PFSK-1 (cell line): ENCODE data around the gene ACP3.

Source experiments
- POLR2AphosphoS5 ChIP-seq: IDR thresholded peaks from 2 replicates; pipeline ENCODE4 v1.6.1; 2012; ENCODE audit warnings: low read depth, mild to moderate bottlenecking, control low read depth, low read length, moderate library complexity
- SIN3A ChIP-seq: IDR thresholded peaks from 2 replicates; pipeline ENCODE4 v1.6.1; 2012; ENCODE audit warnings: mild to moderate bottlenecking, low read length, moderate library complexity, borderline replicate concordance; ENCODE audit not compliant: insufficient read depth

DNA sequence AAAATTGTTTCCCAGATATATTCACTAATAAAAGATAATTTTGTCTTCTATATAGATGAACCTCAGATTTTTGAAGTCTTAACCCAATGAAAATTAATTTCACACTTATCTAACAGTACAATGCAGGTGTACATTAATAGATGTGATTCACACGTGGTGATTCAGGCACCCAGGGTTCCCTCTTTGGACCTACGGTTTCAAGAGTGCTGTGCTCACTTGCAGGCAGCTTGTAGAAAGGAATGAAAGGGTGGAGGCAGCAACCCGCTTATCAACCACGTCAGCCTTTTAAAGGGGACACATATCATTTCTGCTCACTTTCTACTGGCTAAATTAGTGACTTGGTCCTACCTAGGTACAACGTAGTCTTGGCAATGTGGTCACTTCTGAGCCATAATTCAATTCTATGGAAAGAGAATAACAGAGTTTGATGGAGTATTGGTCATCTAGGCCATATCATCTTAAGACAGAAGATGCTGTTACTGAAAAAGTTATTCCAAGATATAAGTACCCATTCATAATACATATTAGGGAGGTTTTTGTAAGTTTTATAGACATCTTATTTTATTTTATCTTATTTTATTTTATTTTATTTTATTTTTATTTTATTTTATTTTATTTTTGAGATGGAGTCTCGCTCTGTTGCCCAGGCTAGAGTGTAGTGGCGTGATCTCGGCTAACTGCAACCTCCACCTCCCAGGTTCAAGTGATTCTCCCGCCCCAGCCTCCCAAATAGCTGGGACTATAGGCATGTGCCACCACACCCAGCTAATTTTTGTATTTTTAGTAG, 37.9 kb downstream of the ACP3 start:
- TF ChIP-seq SIN3A, result no peak
- no peak for TF ChIP-seq POLR2AphosphoS5
